SK-N-SH (cell line): ENCODE data around the gene NBEA. TPM values are rescaled to one million over a fixed set of nuclear protein-coding genes. Genes with fewer than 3 reads are reported as not detected.
A peak's percentile ranks its signal among the peaks of the same experiment; 100 is the strongest.

Source experiments
- CTCF ChIA-PET: fragments of 300-600, 350-600 bp; formaldehyde crosslinking; extraction: SDS; loops from one replicate; lab custom pipeline; 2021; lab: Yijun Ruan, JAX
- POLR2A ChIA-PET: fragments of 350-600 bp; sonication (Branson Sonifier 250); formaldehyde crosslinking; extraction: SDS; loops from one replicate; lab custom pipeline; 2020; ENCODE audit warnings: antibody characterized with exemption, inconsistent platforms; lab: Yijun Ruan, JAX
- DNase-seq: peaks from one replicate; pipeline ENCODE4 v3.0.0; 2012
- H2AFZ ChIP-seq: fragments of 200-600 bp; sonication (generic); 2 replicates; pipeline ENCODE4 v1.8.1; 2016; ENCODE audit warnings: antibody characterized with exemption, mild to moderate bottlenecking, low read depth
- H3F3A ChIP-seq: fragments of 200-600 bp; sonication (generic); replicated peaks from 2 replicates; pipeline ENCODE3; 2016; ENCODE audit warnings: antibody characterized with exemption, mild to moderate bottlenecking; ENCODE audit not compliant: insufficient read depth
- H3K27ac ChIP-seq, 2 experiments: fragments of 200-500 bp in 1 of 2; fragments of 200-600 bp in 1 of 2; sonication (Bioruptor generic) in 1 of 2; sonication (generic), shearing (Covaris generic) in 1 of 2; 2 replicates each; pipeline versions ENCODE4 v1.5.1 to v1.6.1; 2014 to 2016; ENCODE audit warnings: low read depth in 2 of 2, inconsistent platforms in 1 of 2, low read length in 1 of 2, mild to moderate bottlenecking in 1 of 2, mixed read lengths in 1 of 2
- H3K27me3 ChIP-seq: fragments of 200-600 bp; sonication (generic), shearing (Covaris generic); 2 replicates; pipeline ENCODE4 v1.6.1; 2016; ENCODE audit warnings: mixed run types; ENCODE audit not compliant: insufficient read depth
- H3K36me3 ChIP-seq, 2 experiments: fragments of 200-500 bp in 1 of 2; fragments of 200-600 bp in 1 of 2; sonication (Bioruptor generic) in 1 of 2; sonication (generic) in 1 of 2; replicated peaks in 1 of 2; 2 replicates each; pipeline versions ENCODE3 to v1.5.1; 2014 to 2016; ENCODE audit warnings: low read length in 1 of 2, mild to moderate bottlenecking in 1 of 2; ENCODE audit not compliant: insufficient read depth in 2 of 2, control insufficient read depth in 1 of 2
- H3K4me1 ChIP-seq, 2 experiments: fragments of 200-500 bp in 1 of 2; fragments of 200-600 bp in 1 of 2; sonication (Bioruptor generic) in 1 of 2; sonication (generic), shearing (Covaris generic) in 1 of 2; 2 replicates each; pipeline versions ENCODE4 v1.5.1 to v1.6.1; 2014 to 2016; ENCODE audit warnings: low read depth in 1 of 2, low read length in 1 of 2, mixed run types in 1 of 2; ENCODE audit not compliant: insufficient read depth in 2 of 2, control insufficient read depth in 1 of 2
- H3K4me2 ChIP-seq: fragments of 200-600 bp; sonication (generic), shearing (Covaris generic); 2 replicates; pipeline ENCODE4 v1.6.1; 2017; ENCODE audit warnings: mixed run types
- H3K4me3 ChIP-seq, 2 experiments: fragments of 200-500 bp in 1 of 2; fragments of 200-600 bp in 1 of 2; sonication (Bioruptor generic) in 1 of 2; sonication (generic), shearing (Covaris generic) in 1 of 2; 2 replicates each; pipeline versions ENCODE4 v1.5.1 to v1.8.1; 2014 to 2016; ENCODE audit warnings: low read depth in 2 of 2, inconsistent platforms in 1 of 2, low read length in 1 of 2, mild to moderate bottlenecking in 1 of 2, mixed read lengths in 1 of 2, moderate library complexity in 1 of 2
- H3K79me2 ChIP-seq: fragments of 200-600 bp; sonication (generic); 2 replicates; pipeline ENCODE4 v1.8.1; 2017; ENCODE audit warnings: mild to moderate bottlenecking; ENCODE audit not compliant: insufficient read depth
- H3K9ac ChIP-seq: fragments of 200-600 bp; sonication (generic); 2 replicates; pipeline ENCODE4 v1.6.1; 2017; ENCODE audit warnings: mixed run types
- H3K9me2 ChIP-seq: fragments of 200-600 bp; sonication (generic); 2 replicates; pipeline ENCODE4 v1.6.1; 2017; ENCODE audit warnings: mixed run types
- H3K9me3 ChIP-seq: fragments of 200-600 bp; sonication (generic); 2 replicates; pipeline ENCODE4 v1.6.1; 2017; ENCODE audit warnings: mixed run types, mild to moderate bottlenecking, moderate library complexity
- H4K20me1 ChIP-seq: fragments of 200-600 bp; sonication (generic); 2 replicates; pipeline ENCODE4 v1.6.1; 2017; ENCODE audit warnings: mild to moderate bottlenecking, mixed run types; ENCODE audit not compliant: insufficient read depth
- ELF1 ChIP-seq: IDR thresholded peaks from 2 replicates; pipeline ENCODE4 v1.4.0; 2012
- FOSL2 ChIP-seq: IDR thresholded peaks from 2 replicates; pipeline ENCODE4 v1.4.0; 2012; ENCODE audit warnings: low read depth, mild to moderate bottlenecking, moderate library complexity, borderline replicate concordance
- FOXJ3 ChIP-seq: sonication (generic); formaldehyde crosslinking; IDR thresholded peaks from 2 replicates; pipeline ENCODE4 v1.5.1; 2020; ENCODE audit warnings: mild to moderate bottlenecking, missing genetic modification reagents
- GATA2 ChIP-seq: sonication (generic); formaldehyde crosslinking; IDR thresholded peaks from 2 replicates; pipeline ENCODE4 v1.5.0; 2020; ENCODE audit warnings: mild to moderate bottlenecking, missing genetic modification reagents
- JUND ChIP-seq: IDR thresholded peaks from 2 replicates; pipeline ENCODE4 v1.4.0; 2012
- MEF2A ChIP-seq: IDR thresholded peaks from 2 replicates; pipeline ENCODE4 v1.4.0; 2012; ENCODE audit warnings: low read depth, borderline replicate concordance
- MXI1 ChIP-seq: IDR thresholded peaks from 2 replicates; pipeline ENCODE4 v1.6.1; 2012; ENCODE audit warnings: mild to moderate bottlenecking, low read depth, low read length, improper control_type of control experiment
- NFIC ChIP-seq: IDR thresholded peaks from 2 replicates; pipeline ENCODE4 v1.4.0; 2012; ENCODE audit warnings: borderline replicate concordance
- POLR2AphosphoS5 ChIP-seq: IDR thresholded peaks from 2 replicates; pipeline ENCODE4 v1.6.1; 2012; ENCODE audit warnings: low read depth, low read length
- RAD21 ChIP-seq: IDR thresholded peaks from 2 replicates; pipeline ENCODE4 v1.6.1; 2012; ENCODE audit warnings: mild to moderate bottlenecking, low read length
- RCOR1 ChIP-seq: fragments of 150-350 bp; IDR thresholded peaks from 2 replicates; pipeline ENCODE4 v1.6.1; 2017; ENCODE audit warnings: antibody characterized with exemption, low read length
- TAF1 ChIP-seq: IDR thresholded peaks from 2 replicates; pipeline ENCODE4 v1.6.1; 2012; ENCODE audit warnings: low read depth, mild to moderate bottlenecking, low read length, moderate library complexity, borderline replicate concordance
- TCF12 ChIP-seq: IDR thresholded peaks from 2 replicates; pipeline ENCODE4 v1.4.0; 2012
- YY1 ChIP-seq: IDR thresholded peaks from 2 replicates; pipeline ENCODE4 v1.4.0; 2012; ENCODE audit warnings: low read depth, mild to moderate bottlenecking
- WGBS: methylation state at CpG from one replicate; pipeline ENCODE4 v1.1.6; 2017; ENCODE audit warnings: low lambda C conversion rate; 5-methylcytosine and 5-hydroxymethylcytosine counted together
- polyA plus RNA-seq, 3 experiments: library from polyadenylated mRNA; depleted of rRNA; stranded (reverse); fragments of >200 nt; gene quantifications; 2 replicates each; pipeline ENCODE4 v1.2.3, GENCODE V29; 2012
- TF ChIP-seq, protein P1 (sequence below): fragments of 150-350 bp; IDR thresholded peaks from 2 replicates; pipeline ENCODE4 v1.6.1; 2016; ENCODE audit warnings: mild to moderate bottlenecking, low read depth, low read length
- TF ChIP-seq, protein P2 (sequence below): IDR thresholded peaks from 2 replicates; pipeline ENCODE4; 2012

Gene NBEA
- polyA plus RNA-seq, 1 of the 3 experiments (the other 2 are of a cell fraction), result 12.3 TPM

DNA sequence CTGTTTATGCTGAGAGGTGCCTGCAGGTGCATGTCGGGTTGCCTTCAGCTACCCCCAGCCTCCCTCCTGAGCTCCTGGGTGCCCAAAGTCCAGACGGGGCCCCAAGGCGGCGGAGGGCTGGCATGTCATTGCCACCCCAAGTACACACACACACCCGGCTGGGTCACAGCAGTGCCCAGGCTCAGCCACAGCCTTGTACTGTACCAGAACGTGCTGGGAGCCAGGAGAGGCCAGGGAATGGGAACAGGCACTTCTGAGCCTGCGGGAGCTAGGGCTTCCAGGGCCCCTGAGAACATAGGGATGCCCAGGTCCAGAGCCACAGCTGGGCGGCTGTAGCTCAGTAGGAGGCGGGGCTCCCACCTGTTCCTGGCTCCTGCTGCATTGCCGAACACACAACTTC is 585.4 kb downstream of the NBEA start (continued):
- TF ChIP-seq, protein P1, sequence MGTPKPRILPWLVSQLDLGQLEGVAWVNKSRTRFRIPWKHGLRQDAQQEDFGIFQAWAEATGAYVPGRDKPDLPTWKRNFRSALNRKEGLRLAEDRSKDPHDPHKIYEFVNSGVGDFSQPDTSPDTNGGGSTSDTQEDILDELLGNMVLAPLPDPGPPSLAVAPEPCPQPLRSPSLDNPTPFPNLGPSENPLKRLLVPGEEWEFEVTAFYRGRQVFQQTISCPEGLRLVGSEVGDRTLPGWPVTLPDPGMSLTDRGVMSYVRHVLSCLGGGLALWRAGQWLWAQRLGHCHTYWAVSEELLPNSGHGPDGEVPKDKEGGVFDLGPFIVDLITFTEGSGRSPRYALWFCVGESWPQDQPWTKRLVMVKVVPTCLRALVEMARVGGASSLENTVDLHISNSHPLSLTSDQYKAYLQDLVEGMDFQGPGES, result no peak
- TF ChIP-seq YY1 (no peak), ELF1 (no peak), RCOR1 (no peak), JUND (no peak), FOSL2 (no peak), RAD21 (no peak)
- TF ChIP-seq, protein P2, sequence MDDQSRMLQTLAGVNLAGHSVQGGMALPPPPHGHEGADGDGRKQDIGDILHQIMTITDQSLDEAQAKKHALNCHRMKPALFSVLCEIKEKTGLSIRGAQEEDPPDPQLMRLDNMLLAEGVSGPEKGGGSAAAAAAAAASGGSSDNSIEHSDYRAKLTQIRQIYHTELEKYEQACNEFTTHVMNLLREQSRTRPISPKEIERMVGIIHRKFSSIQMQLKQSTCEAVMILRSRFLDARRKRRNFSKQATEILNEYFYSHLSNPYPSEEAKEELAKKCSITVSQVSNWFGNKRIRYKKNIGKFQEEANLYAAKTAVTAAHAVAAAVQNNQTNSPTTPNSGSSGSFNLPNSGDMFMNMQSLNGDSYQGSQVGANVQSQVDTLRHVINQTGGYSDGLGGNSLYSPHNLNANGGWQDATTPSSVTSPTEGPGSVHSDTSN, result no peak

DNA sequence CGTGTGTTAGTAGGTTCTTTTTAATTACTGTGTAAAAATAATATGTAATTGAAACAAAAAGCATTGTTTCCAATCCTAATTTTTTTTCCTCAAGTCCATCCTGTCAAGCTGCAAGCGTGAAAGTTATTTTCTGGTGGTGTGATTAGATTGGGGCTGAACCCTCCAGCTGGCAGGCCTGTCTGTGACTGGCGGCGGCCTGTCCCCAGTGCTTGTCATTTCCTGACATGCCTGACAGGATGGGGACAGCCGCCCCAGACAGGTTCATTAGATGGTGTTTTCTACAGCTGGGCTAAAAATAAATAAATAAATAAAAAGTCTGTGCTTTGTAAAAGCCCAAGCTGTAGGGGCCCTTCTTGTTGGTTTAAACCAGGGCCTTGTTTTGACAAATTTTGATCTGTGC is 588.1 kb downstream of the NBEA start:
- H4K20me1 ChIP-seq, result no peaks in the 10 kb centered on the region
- peak; percentile 65 for DNase-seq
- H3K9ac ChIP-seq, result no peak overlapping the region
- H3K79me2 ChIP-seq, result no peaks in the 10 kb centered on the region
- H2AFZ ChIP-seq, result no peak overlapping the region
- H3K4me2 ChIP-seq, result no peak overlapping the region
- CTCF ChIA-PET, result interaction anchor here (0.7 to 1.6 kb wide), 4 partner anchors 14 to 338 kb away, joined by 3 to 5 read pairs (median 4); no protein-coding TSS in a partner anchor
- H3F3A ChIP-seq, result no peaks in the 10 kb centered on the region
- H3K36me3 ChIP-seq, result no peaks in the 10 kb centered on the region
- H3K9me2 ChIP-seq, result no peaks in the 10 kb centered on the region
- TF ChIP-seq RCOR1 (no peak; the same call in 1 of the 2 replicates), TCF12 (no peak), MXI1 (peak; percentile 94), RAD21 (0 out of 2 replicates have a peak, but pooled peaks have one; percentile 11)
- WGBS, result 76% methylated on average over 5 of the region's 5 CpGs
- H3K9me3 ChIP-seq, result no peaks in the 10 kb centered on the region
- POLR2A ChIA-PET, result interaction anchor here (1.4 to 2.2 kb wide), 3 partner anchors 45 to 53 kb away, joined by 3 to 8 read pairs (median 6); partner anchors contain the start of gene MAB21L1
- no peaks in the 10 kb centered on the region for H3K27me3 ChIP-seq
- H3K4me3 ChIP-seq, result no peak overlapping the region
- peaks cover 0 to 63% of the 10 kb centered on the region in 2 experiments; a peak in 2 of 4 replicates for H3K4me1 ChIP-seq
- H3K27ac ChIP-seq, result peak overlapping the region; percentile 30 to 96; a peak in 3 of 4 replicates

DNA sequence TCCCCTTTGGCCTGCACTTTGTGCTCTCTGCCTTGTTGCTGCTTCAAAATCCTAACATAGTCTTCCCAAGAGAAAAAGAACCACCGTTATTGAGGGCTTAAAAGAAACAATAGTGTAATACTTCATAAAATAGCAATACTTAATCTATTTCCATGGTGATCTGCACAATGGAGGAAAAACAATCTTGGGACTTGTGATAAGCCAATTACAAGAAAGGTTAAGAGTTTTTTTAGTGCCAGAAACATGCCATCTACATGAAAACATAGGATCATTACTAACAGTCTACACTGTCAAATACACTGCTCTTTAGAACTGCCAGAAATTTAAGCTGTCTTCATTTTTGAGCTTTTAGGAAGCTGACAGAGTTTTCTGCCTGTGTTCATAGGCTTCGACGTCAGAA is 588.5 kb downstream of the NBEA start:
- H3F3A ChIP-seq, result no peaks in the 10 kb centered on the region
- POLR2A ChIA-PET, result interaction anchor here (0.7 to 2.2 kb wide), 4 partner anchors 46 to 183 kb away, joined by 3 to 8 read pairs (median 4); partner anchors contain the start of gene MAB21L1
- H3K27me3 ChIP-seq, result no peaks in the 10 kb centered on the region
- no peaks in the 10 kb centered on the region for H3K36me3 ChIP-seq
- peak overlapping the region; percentile 30 to 96; a peak in 3 of 4 replicates for H3K27ac ChIP-seq
- no peak overlapping the region for H3K9ac ChIP-seq
- H2AFZ ChIP-seq, result no peak overlapping the region
- no peak overlapping the region for H3K4me3 ChIP-seq
- no peak overlapping the region for H3K4me2 ChIP-seq
- DNase-seq, result no peak
- no peaks in the 10 kb centered on the region for H3K9me2 ChIP-seq
- no peaks in the 10 kb centered on the region for H3K9me3 ChIP-seq
- no peaks in the 10 kb centered on the region for H4K20me1 ChIP-seq
- no peaks in the 10 kb centered on the region for H3K79me2 ChIP-seq
- H3K4me1 ChIP-seq, result peaks cover 0 to 63% of the 10 kb centered on the region in 2 experiments; a peak in 2 of 4 replicates
- TF ChIP-seq POLR2AphosphoS5 (no peak), FOSL2 (no peak), MEF2A (no peak), ELF1 (no peak), GATA2 (CRISPR knock-in tag) (no peak), FOXJ3 (CRISPR knock-in tag) (no peak), JUND (no peak), TAF1 (no peak), NFIC (no peak), RAD21 (no peak), TCF12 (no peak)
- TF ChIP-seq, protein P2, result no peak
- TF ChIP-seq, protein P1, result no peak
- TF ChIP-seq, all 33 proteins: peak for 0
- 18% methylated on average over 3 of the region's 3 CpGs for WGBS
- CTCF ChIA-PET, result interaction anchor here (0.9 to 1.9 kb wide), 10 partner anchors 13 to 289 kb away, joined by 3 to 6 read pairs (median 4); no protein-coding TSS in a partner anchor
